Natural killer cell (primary cell): ENCODE results near the gene CXCL3. TPM values are rescaled to one million over a fixed set of nuclear protein-coding genes. Genes with fewer than 3 reads are reported as not detected.

Experiments used
- ATAC-seq, 3 donors: fragments of 150-1000 bp in 2 of 3; fragments of 200-7000 bp in 1 of 3; cut with Tn5 transposase; 1 replicate in 1 of 3; 2 replicates in 2 of 3; pipeline ENCODE4 v1.10.0; 2021; ENCODE audit warnings: mild to moderate bottlenecking in 2 of 3, moderate library complexity in 2 of 3
- DNase-seq, 2 donors: peaks; one replicate each; pipeline versions ENCODE4 v3.0.0 to v3.0.0-alpha.2; 2013 to 2021; ENCODE audit warnings: mixed read lengths in 1 of 2
- H3K27ac ChIP-seq: one replicate; pipeline ENCODE4 v1.5.1; 2013; ENCODE audit warnings: mild to moderate bottlenecking, low read length
- H3K27me3 ChIP-seq: one replicate; pipeline ENCODE4 v1.6.1; 2013; ENCODE audit warnings: low read length; ENCODE audit not compliant: control insufficient read depth, insufficient read depth
- H3K36me3 ChIP-seq: one replicate; pipeline ENCODE4 v1.6.1; 2013; ENCODE audit warnings: low read length; ENCODE audit not compliant: control insufficient read depth, insufficient read depth
- H3K4me1 ChIP-seq: one replicate; pipeline ENCODE4 v1.6.1; 2013; ENCODE audit warnings: low read length; ENCODE audit not compliant: control insufficient read depth, insufficient read depth
- H3K4me3 ChIP-seq: one replicate; pipeline ENCODE4 v1.5.1; 2013; ENCODE audit warnings: low read length
- H3K9me3 ChIP-seq: one replicate; pipeline ENCODE4 v1.6.1; 2013; ENCODE audit warnings: low read length; ENCODE audit not compliant: control insufficient read depth, insufficient read depth
- H3K27ac Mint-ChIP-seq, 2 donors: one replicate each; pipeline ENCODE4 v1.8.0; 2022; ENCODE audit warnings: mild to moderate bottlenecking in 2 of 2, mixed read lengths in 2 of 2, moderate library complexity in 1 of 2
- H3K27me3 Mint-ChIP-seq, 2 donors: one replicate each; pipeline ENCODE4 v1.8.0; 2022; ENCODE audit warnings: low read depth in 2 of 2, mixed read lengths in 2 of 2
- H3K36me3 Mint-ChIP-seq: one replicate; pipeline ENCODE4 v1.8.0; 2022; ENCODE audit warnings: mixed read lengths
- H3K4me1 Mint-ChIP-seq, 2 donors: one replicate each; pipeline ENCODE4 v1.8.0; 2022; ENCODE audit warnings: mixed read lengths in 2 of 2
- H3K4me3 Mint-ChIP-seq: one replicate; pipeline ENCODE4 v1.8.0; 2022; ENCODE audit warnings: mild to moderate bottlenecking, moderate library complexity, mixed read lengths
- H3K9me3 Mint-ChIP-seq, 2 donors: one replicate each; pipeline ENCODE4 v1.8.0; 2022; ENCODE audit warnings: mixed read lengths in 2 of 2
- CTCF ChIP-seq: fragments of 200-600 bp; IDR thresholded peaks from one replicate; pipeline ENCODE4 v1.8.0; 2022; ENCODE audit warnings: antibody characterized with exemption
- WGBS: methylation state at CpG from one replicate; pipeline ENCODE4 v1.1.7; 2013; ENCODE audit warnings: missing lambda C conversion rate; ENCODE audit not compliant: insufficient coverage; 5-methylcytosine and 5-hydroxymethylcytosine counted together
- intact Hi-C: fragments of 100-400 bp; cut with micrococcal nuclease; formaldehyde crosslinking; loops from one replicate; pipeline ENCODE4 v1.14.2; 2022
- total RNA-seq, 4 donors: library from RNA; stranded (reverse); fragments of 120-200 nt in 1 of 4; gene quantifications; one replicate each; pipeline versions ENCODE4 v1.2.3 to v1.2.4, GENCODE V29; 2013 to 2022

Gene CXCL3
- total RNA-seq, 3 donors from 2014 or later (not counting 1 experiment from before 2014, with no cell fraction given): 1.1 to 6.6 (median 3.5) TPM

GRCh38 chr4:74039315-74039763, 850 bp upstream of the CXCL3 start:
- H3K27me3 Mint-ChIP-seq: peaks cover 22 to 42% of the 10 kb centered on the region in 2 donors
- 24% methylated on average over 4 of the region's 4 CpGs for whole genome bisulfite sequencing
- H3K4me1 ChIP-seq: peaks cover 10% of the 10 kb centered on the region
- H3K9me3 ChIP-seq: no peaks in the 10 kb centered on the region
- ATAC-seq (peak in 1 of 3 donors; percentile 17), DNase-seq (no peak)
- peak overlapping the region; percentile 76 for H3K4me3 Mint-ChIP-seq
- H3K36me3 ChIP-seq: no peaks in the 10 kb centered on the region
- intact Hi-C loops: no loop called here
- no peak overlapping the region for H3K27ac ChIP-seq
- no peaks in the 10 kb centered on the region for H3K36me3 Mint-ChIP-seq
- H3K4me1 Mint-ChIP-seq: peaks cover 16% of the 10 kb centered on the region in 2 donors
- H3K4me3 ChIP-seq: no peak overlapping the region
- peaks cover 17% of the 10 kb centered on the region for H3K27me3 ChIP-seq
- no peak for TF ChIP-seq CTCF
- H3K9me3 Mint-ChIP-seq: no peaks in the 10 kb centered on the region
- H3K27ac Mint-ChIP-seq: no peak overlapping the region

GRCh38 chr4:74038086-74038424, 434 bp downstream of the CXCL3 start:
- Mint-ChIP-seq H3K4me1 (peaks cover 16% of the 10 kb centered on the region in 2 donors), H3K27ac (no peak overlapping the region), H3K9me3 (no peaks in the 10 kb centered on the region), H3K4me3 (peak overlapping the region; percentile 77), H3K36me3 (no peaks in the 10 kb centered on the region), H3K27me3 (peaks cover 22 to 42% of the 10 kb centered on the region in 2 donors)
- DNase-seq (no peak), ATAC-seq (peak in 1 of 3 donors; percentile 32)
- Histone ChIP-seq H3K4me3 (no peak overlapping the region), H3K36me3 (no peaks in the 10 kb centered on the region), H3K27me3 (peaks cover 17% of the 10 kb centered on the region), H3K4me1 (peaks cover 10% of the 10 kb centered on the region), H3K27ac (no peak overlapping the region), H3K9me3 (no peaks in the 10 kb centered on the region)
- intact Hi-C loops: no loop called here
- no peak for TF ChIP-seq CTCF
- WGBS: 7% methylated on average over 17 of the region's 17 CpGs

DNA sequence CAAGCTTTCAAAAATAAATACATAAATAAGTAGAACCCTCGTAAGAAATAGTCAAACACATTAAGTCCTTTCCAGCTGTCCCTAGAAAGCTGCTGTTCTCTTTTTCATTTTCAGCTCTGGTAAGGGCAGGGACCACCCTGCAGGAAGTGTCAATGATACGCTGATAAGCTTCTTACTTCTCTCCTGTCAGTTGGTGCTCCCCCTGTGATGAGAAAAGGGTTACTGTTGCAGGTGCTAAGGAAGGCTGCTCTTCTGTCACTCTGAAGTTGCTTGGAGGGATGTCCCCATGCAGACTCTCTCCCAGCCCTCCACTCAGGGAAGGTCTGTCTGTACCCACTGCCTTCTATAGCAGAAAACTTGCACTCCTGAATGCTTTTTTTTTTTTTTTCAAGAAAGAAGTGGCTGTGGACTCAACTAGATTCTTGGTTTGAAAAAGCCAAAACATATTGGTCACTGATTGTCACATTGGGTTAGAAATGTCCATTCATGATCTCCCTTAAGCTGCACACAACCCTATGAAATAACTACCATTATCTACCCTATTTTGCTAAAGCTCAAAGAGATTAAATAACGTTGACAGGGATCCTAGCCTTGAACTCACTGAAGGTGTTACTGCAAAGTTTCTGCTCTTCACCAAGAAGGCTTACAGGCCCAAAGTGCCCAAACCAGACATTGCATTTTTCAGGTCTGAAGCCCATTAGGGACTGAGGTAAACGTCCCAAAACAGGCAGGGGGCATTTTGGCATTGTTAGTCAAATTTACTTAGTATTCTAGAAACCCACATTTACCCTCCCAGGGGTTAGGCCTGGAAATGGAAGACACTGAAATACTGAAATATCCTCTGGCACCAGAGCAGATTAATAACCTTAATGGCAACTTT, 1.2 kb downstream of the CXCL3 start:
- peak overlapping the region; percentile 77 for H3K4me3 Mint-ChIP-seq
- no peak overlapping the region for H3K27ac Mint-ChIP-seq
- H3K4me1 Mint-ChIP-seq: peaks cover 16% of the 10 kb centered on the region in 2 donors
- peaks cover 10% of the 10 kb centered on the region for H3K4me1 ChIP-seq
- H3K9me3 Mint-ChIP-seq: peaks cover 0 to 2% of the 10 kb centered on the region in 2 donors
- no peak for DNase-seq
- TF ChIP-seq CTCF: no peak
- intact Hi-C loops: no loop called here
- no peaks in the 10 kb centered on the region for H3K36me3 ChIP-seq
- peaks cover 26 to 48% of the 10 kb centered on the region in 2 donors for H3K27me3 Mint-ChIP-seq
- H3K36me3 Mint-ChIP-seq: no peaks in the 10 kb centered on the region
- no peak overlapping the region for H3K27ac ChIP-seq
- no peak overlapping the region for H3K4me3 ChIP-seq
- H3K9me3 ChIP-seq: no peaks in the 10 kb centered on the region
- H3K27me3 ChIP-seq: peaks cover 17% of the 10 kb centered on the region
- 37% methylated on average over 4 of the region's 4 CpGs for WGBS
- ATAC-seq: no peak
